ENCODE data around the gene LYRM2. TPM values are rescaled to one million over a fixed set of nuclear protein-coding genes. Genes with fewer than 3 reads are reported as not detected.

The LYRM2 gene
- total RNA-seq, 1 experiment from 2014 or later: 26.3 TPM

DNA sequence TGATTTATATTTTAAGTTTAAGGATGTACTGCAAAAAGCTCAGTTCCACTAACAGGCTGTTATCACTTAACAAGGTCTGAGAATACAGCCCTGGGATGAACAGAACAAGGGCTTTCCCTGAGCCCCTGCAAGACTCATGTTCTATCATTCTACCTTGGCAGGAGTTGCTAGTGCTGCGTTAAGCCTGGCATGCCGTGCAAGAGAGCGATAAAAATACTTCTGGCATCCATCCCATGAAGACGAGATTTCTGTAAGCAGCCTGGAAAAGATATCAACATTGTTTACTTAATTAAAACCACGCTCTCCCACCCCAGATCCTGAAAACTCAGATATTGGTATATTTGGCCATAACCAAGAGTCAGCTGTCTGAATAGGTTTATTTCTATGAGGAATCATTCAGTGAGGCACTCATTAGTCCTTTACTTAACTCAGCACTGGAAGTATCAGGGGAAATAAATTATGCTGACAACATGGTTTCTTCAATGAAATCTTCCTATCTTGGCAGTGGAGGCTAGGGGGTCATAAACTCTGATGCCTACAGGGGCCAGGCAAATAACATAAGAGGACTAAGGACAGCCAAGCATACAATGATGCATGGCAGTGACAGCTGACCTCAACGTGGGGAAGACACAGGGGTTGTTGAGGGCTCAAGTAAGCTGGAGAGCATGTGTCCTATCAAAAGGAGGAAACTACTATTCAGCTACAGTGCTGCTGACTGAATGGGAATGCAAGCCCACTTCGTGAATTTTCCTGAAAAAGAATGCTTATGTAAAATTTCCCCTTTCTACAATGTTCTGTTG, 37.6 kb upstream of the LYRM2 start:
- Histone ChIP-seq H3K4me2 (ENCODE audit: low read length) (no peak overlapping the region), H3K4me3 (replicated peaks in 1 of 2; ENCODE audit: low read depth in 1 of 2, low read length in 2 of 2) (no peak overlapping the region), H3K27me3 (ENCODE audit: insufficient read depth, low read length) (no peaks in the 10 kb centered on the region), H3K36me3 (ENCODE audit: control insufficient read depth in 1 of 2, insufficient read depth in 2 of 2, low read length in 2 of 2) (peaks cover 67 to 72% of the 10 kb centered on the region in 2 experiments; a peak in 3 of 4 replicates), H3K27ac (ENCODE audit: low read depth, low read length) (no peak overlapping the region), H3K4me1 (ENCODE audit: control insufficient read depth in 1 of 2, insufficient read depth in 2 of 2, low read length in 2 of 2) (no peaks in the 10 kb centered on the region), H4K20me1 (ENCODE audit: insufficient read depth) (0 out of 2 replicates have a peak, but pooled peaks cover 3% of the 10 kb centered on the region), H3K9me3 (ENCODE audit: control insufficient read depth in 1 of 2, insufficient read depth in 1 of 2, low read depth in 1 of 2, low read length in 2 of 2) (no peaks in the 10 kb centered on the region), H2AFZ (ENCODE audit: low read depth, low read length, poor library complexity, severe bottlenecking) (no peak overlapping the region), H3K79me2 (ENCODE audit: insufficient read depth, low read length) (no peaks in the 10 kb centered on the region; the same call in 1 of the 2 replicates), H3K9ac (ENCODE audit: low read length) (no peak overlapping the region), H3K9me2 (ENCODE audit: insufficient read depth) (no peaks in the 10 kb centered on the region)
- intact Hi-C loops (cut with micrococcal nuclease): no loop called here
- ATAC-seq (no peak), DNase-seq (ENCODE audit: low read depth, low spot score) (no peak)
- POLR2A ChIA-PET: no interaction called here
- RAD21 ChIA-PET (ENCODE audit: low non-redundant PET in 1 of 2, low total read pairs in 2 of 2, uncharacterized antibody in 2 of 2, unreplicated experiment in 2 of 2): no interaction called here
- TF ChIP-seq POLR2AphosphoS5 (IDR thresholded peaks at IDR 0.05; ENCODE audit: low read depth, low read length): no peak
- no peak for TF ChIP-seq EZH2phosphoT487 (IDR thresholded peaks at IDR 0.05; ENCODE audit: borderline replicate concordance)
- TF ChIP-seq, protein P1, sequence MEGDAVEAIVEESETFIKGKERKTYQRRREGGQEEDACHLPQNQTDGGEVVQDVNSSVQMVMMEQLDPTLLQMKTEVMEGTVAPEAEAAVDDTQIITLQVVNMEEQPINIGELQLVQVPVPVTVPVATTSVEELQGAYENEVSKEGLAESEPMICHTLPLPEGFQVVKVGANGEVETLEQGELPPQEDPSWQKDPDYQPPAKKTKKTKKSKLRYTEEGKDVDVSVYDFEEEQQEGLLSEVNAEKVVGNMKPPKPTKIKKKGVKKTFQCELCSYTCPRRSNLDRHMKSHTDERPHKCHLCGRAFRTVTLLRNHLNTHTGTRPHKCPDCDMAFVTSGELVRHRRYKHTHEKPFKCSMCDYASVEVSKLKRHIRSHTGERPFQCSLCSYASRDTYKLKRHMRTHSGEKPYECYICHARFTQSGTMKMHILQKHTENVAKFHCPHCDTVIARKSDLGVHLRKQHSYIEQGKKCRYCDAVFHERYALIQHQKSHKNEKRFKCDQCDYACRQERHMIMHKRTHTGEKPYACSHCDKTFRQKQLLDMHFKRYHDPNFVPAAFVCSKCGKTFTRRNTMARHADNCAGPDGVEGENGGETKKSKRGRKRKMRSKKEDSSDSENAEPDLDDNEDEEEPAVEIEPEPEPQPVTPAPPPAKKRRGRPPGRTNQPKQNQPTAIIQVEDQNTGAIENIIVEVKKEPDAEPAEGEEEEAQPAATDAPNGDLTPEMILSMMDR (IDR thresholded peaks at IDR 0.05 in 2 of 3, conservative IDR thresholded peaks at IDR 0.05 in 1 of 3; ENCODE audit: borderline replicate concordance in 1 of 3, insufficient read depth in 1 of 3, low read depth in 2 of 3, low read length in 2 of 3): no peak
- TF ChIP-seq SRF (IDR thresholded peaks at IDR 0.05; ENCODE audit: low read depth): no peak
- TF ChIP-seq SIN3A (IDR thresholded peaks at IDR 0.05; ENCODE audit: low read depth): no peak
- CTCF ChIA-PET: interaction anchor here (0.7 kb wide), 1 partner anchor 18 kb away, joined by 5 read pairs; no protein-coding TSS in a partner anchor
- no TSS peak for BruUV-seq (replicated peaks)

Measured in HCT116 (cell line).